Dendritic cell treated with granulocyte-macrophage colony-stimulating factor and Interleukin-4, amounts not matched to agents 40 ng/mL and 50 ng/mL, for 4 days (primary cell): ENCODE data around the gene ANKRD31.
"Not testable (repeated sequence)": the region's sequence is repeated elsewhere in the genome, so short reads cannot be mapped to it uniquely, and the experiment has no call there.

Experiments
- H3K27ac Mint-ChIP-seq: one replicate; pipeline ENCODE4 v1.8.0; 2022; ENCODE audit warnings: mild to moderate bottlenecking, mixed read lengths
- H3K27me3 Mint-ChIP-seq: one replicate; pipeline ENCODE4 v1.8.0; 2022; ENCODE audit warnings: mild to moderate bottlenecking, mixed read lengths
- H3K36me3 Mint-ChIP-seq: one replicate; pipeline ENCODE4 v1.8.0; 2022; ENCODE audit warnings: low read depth, mixed read lengths
- H3K4me1 Mint-ChIP-seq: one replicate; pipeline ENCODE4 v1.8.0; 2022; ENCODE audit warnings: low read depth, mixed read lengths
- H3K4me3 Mint-ChIP-seq: one replicate; pipeline ENCODE4 v1.8.0; 2022; ENCODE audit warnings: mild to moderate bottlenecking, moderate library complexity, mixed read lengths
- H3K9me3 Mint-ChIP-seq: one replicate; pipeline ENCODE4 v1.8.0; 2022; ENCODE audit warnings: mixed read lengths
- intact Hi-C: fragments of 100-400 bp; cut with micrococcal nuclease; formaldehyde crosslinking; loops from one replicate; pipeline ENCODE4 v1.15.0; 2022

ANKRD31 gene

GRCh38 chr5:75260708-75261107 lies 24.0 kb upstream of the ANKRD31 start:
- no peak overlapping the region for H3K27ac Mint-ChIP-seq

GRCh38 chr5:75250452-75250851 lies 13.8 kb upstream of the ANKRD31 start:
- H3K27ac Mint-ChIP-seq, intact Hi-C loops: not testable (repeated sequence)

More at GRCh38 chr5:75260708-75261107, 24.0 kb upstream of the ANKRD31 start:
- no peak overlapping the region for H3K4me3 Mint-ChIP-seq
- no peaks in the 10 kb centered on the region for H3K36me3 Mint-ChIP-seq
- no peaks in the 10 kb centered on the region for H3K4me1 Mint-ChIP-seq
- intact Hi-C loops: no loop called here
- H3K9me3 Mint-ChIP-seq: peaks cover 16% of the 10 kb centered on the region
- H3K27me3 Mint-ChIP-seq: peaks cover 9% of the 10 kb centered on the region

GRCh38 chr5:75245023-75245422 lies 8.3 kb upstream of the ANKRD31 start:
- intact Hi-C loops: no loop called here
- Mint-ChIP-seq H3K36me3 (no peaks in the 10 kb centered on the region), H3K4me1 (no peaks in the 10 kb centered on the region), H3K27ac (no peak overlapping the region), H3K9me3 (no peaks in the 10 kb centered on the region), H3K27me3 (peaks cover 6% of the 10 kb centered on the region), H3K4me3 (no peak overlapping the region)

More at GRCh38 chr5:75250452-75250851, 13.8 kb upstream of the ANKRD31 start:
- H3K27me3 Mint-ChIP-seq, H3K36me3 Mint-ChIP-seq, H3K9me3 Mint-ChIP-seq, H3K4me1 Mint-ChIP-seq, H3K4me3 Mint-ChIP-seq: not testable (repeated sequence)

- H3K9me3 Mint-ChIP-seq: no peaks in the 10 kb centered on the region
- H3K36me3 Mint-ChIP-seq: no peaks in the 10 kb centered on the region
- no peaks in the 10 kb centered on the region for H3K4me1 Mint-ChIP-seq
- H3K4me3 Mint-ChIP-seq: no peak overlapping the region
- no peak overlapping the region for H3K27ac Mint-ChIP-seq
- intact Hi-C loops: no loop called here
- peaks cover 2% of the 10 kb centered on the region for H3K27me3 Mint-ChIP-seq
Measured at GRCh38 chr5:75243510-75243909, 6.8 kb upstream of the ANKRD31 start.

GRCh38 chr5:75243100-75243499 lies 6.4 kb upstream of the ANKRD31 start:
- H3K27ac Mint-ChIP-seq: no peak overlapping the region
- H3K36me3 Mint-ChIP-seq: no peaks in the 10 kb centered on the region
- H3K4me1 Mint-ChIP-seq: no peaks in the 10 kb centered on the region
- H3K27me3 Mint-ChIP-seq: peaks cover 2% of the 10 kb centered on the region
- H3K4me3 Mint-ChIP-seq: no peak overlapping the region
- intact Hi-C loops: no loop called here
- H3K9me3 Mint-ChIP-seq: no peaks in the 10 kb centered on the region

- Mint-ChIP-seq H3K27ac (no peak overlapping the region), H3K27me3 (peaks cover 2% of the 10 kb centered on the region), H3K4me3 (no peak overlapping the region), H3K36me3 (no peaks in the 10 kb centered on the region), H3K9me3 (no peaks in the 10 kb centered on the region), H3K4me1 (no peaks in the 10 kb centered on the region)
- intact Hi-C loops: no loop called here
Measured at GRCh38 chr5:75242067-75242466, 5.4 kb upstream of the ANKRD31 start.

- H3K27me3 Mint-ChIP-seq: peaks cover 7% of the 10 kb centered on the region
- intact Hi-C loops: loop anchor here (5.0 kb wide), 1 partner anchor 443 kb away; no protein-coding TSS in a partner anchor
- H3K27ac Mint-ChIP-seq: no peak overlapping the region
Measured at GRCh38 chr5:75239681-75240080, 3.0 kb upstream of the ANKRD31 start.

GRCh38 chr5:75235711-75236110 lies 967 bp downstream of the ANKRD31 start:
- Mint-ChIP-seq H3K27ac (no peak overlapping the region), H3K9me3 (no peaks in the 10 kb centered on the region), H3K27me3 (peaks cover 5% of the 10 kb centered on the region), H3K4me3 (no peak overlapping the region), H3K4me1 (peaks cover 5% of the 10 kb centered on the region), H3K36me3 (no peaks in the 10 kb centered on the region)
- intact Hi-C loops: loop anchor here (5.0 kb wide), 1 partner anchor 447 kb away; no protein-coding TSS in a partner anchor

More at GRCh38 chr5:75239681-75240080, 3.0 kb upstream of the ANKRD31 start:
- no peak overlapping the region for H3K4me3 Mint-ChIP-seq
- no peaks in the 10 kb centered on the region for H3K9me3 Mint-ChIP-seq
- peaks cover 5% of the 10 kb centered on the region for H3K4me1 Mint-ChIP-seq
- H3K36me3 Mint-ChIP-seq: no peaks in the 10 kb centered on the region

GRCh38 chr5:75234251-75234650 lies 2.4 kb downstream of the ANKRD31 start:
- H3K27me3 Mint-ChIP-seq: peaks cover 5% of the 10 kb centered on the region
- peaks cover 5% of the 10 kb centered on the region for H3K4me1 Mint-ChIP-seq
- intact Hi-C loops: no loop called here
- H3K27ac Mint-ChIP-seq: no peak overlapping the region
- no peaks in the 10 kb centered on the region for H3K9me3 Mint-ChIP-seq
- no peaks in the 10 kb centered on the region for H3K36me3 Mint-ChIP-seq
- H3K4me3 Mint-ChIP-seq: no peak overlapping the region

- Mint-ChIP-seq H3K27ac (no peak overlapping the region), H3K4me3 (no peak overlapping the region), H3K27me3 (no peaks in the 10 kb centered on the region), H3K9me3 (no peaks in the 10 kb centered on the region), H3K4me1 (no peaks in the 10 kb centered on the region), H3K36me3 (no peaks in the 10 kb centered on the region)
- intact Hi-C loops: no loop called here
Measured at GRCh38 chr5:75226916-75227315, 9.8 kb downstream of the ANKRD31 start.

GRCh38 chr5:75225506-75225905 lies 11.2 kb downstream of the ANKRD31 start:
- H3K4me1 Mint-ChIP-seq: no peaks in the 10 kb centered on the region
- no peak overlapping the region for H3K27ac Mint-ChIP-seq
- H3K36me3 Mint-ChIP-seq: no peaks in the 10 kb centered on the region
- H3K4me3 Mint-ChIP-seq: no peak overlapping the region
- peaks cover 5% of the 10 kb centered on the region for H3K9me3 Mint-ChIP-seq
- H3K27me3 Mint-ChIP-seq: no peaks in the 10 kb centered on the region
- intact Hi-C loops: no loop called here

- peaks cover 35% of the 10 kb centered on the region for H3K9me3 Mint-ChIP-seq
- H3K4me1 Mint-ChIP-seq, H3K4me3 Mint-ChIP-seq, H3K27ac Mint-ChIP-seq, H3K36me3 Mint-ChIP-seq, H3K27me3 Mint-ChIP-seq, intact Hi-C loops: not testable (repeated sequence)
Measured at GRCh38 chr5:75220787-75221186, 15.9 kb downstream of the ANKRD31 start.

- intact Hi-C loops: no loop called here
- no peaks in the 10 kb centered on the region for H3K27me3 Mint-ChIP-seq
- peaks cover 29% of the 10 kb centered on the region for H3K9me3 Mint-ChIP-seq
- H3K4me1 Mint-ChIP-seq: no peaks in the 10 kb centered on the region
- H3K4me3 Mint-ChIP-seq: no peak overlapping the region
- no peaks in the 10 kb centered on the region for H3K36me3 Mint-ChIP-seq
- no peak overlapping the region for H3K27ac Mint-ChIP-seq
Measured at GRCh38 chr5:75214928-75215327, 21.8 kb downstream of the ANKRD31 start.

GRCh38 chr5:75214409-75214808 lies 22.3 kb downstream of the ANKRD31 start:
- intact Hi-C loops: no loop called here
- Mint-ChIP-seq H3K4me3 (no peak overlapping the region), H3K27ac (no peak overlapping the region), H3K27me3 (no peaks in the 10 kb centered on the region), H3K4me1 (no peaks in the 10 kb centered on the region), H3K36me3 (no peaks in the 10 kb centered on the region), H3K9me3 (peaks cover 27% of the 10 kb centered on the region)

GRCh38 chr5:75203604-75204003 lies 33.1 kb downstream of the ANKRD31 start:
- Mint-ChIP-seq H3K27me3 (no peaks in the 10 kb centered on the region), H3K9me3 (no peaks in the 10 kb centered on the region), H3K4me1 (no peaks in the 10 kb centered on the region), H3K36me3 (no peaks in the 10 kb centered on the region), H3K27ac (no peak overlapping the region), H3K4me3 (no peak overlapping the region)
- intact Hi-C loops: no loop called here
